ENCODE measurements around the gene SLAMF7.

The SLAMF7 gene

GRCh38 chr1:160743266-160743665, 4.2 kb downstream of the SLAMF7 start:
- no peak for TF ChIP-seq CTCF (conservative IDR thresholded peaks at IDR 0.05)
- no peak for TF ChIP-seq ZFX (IDR thresholded peaks at IDR 0.05)
- no peak overlapping the region for H3K27ac ChIP-seq

- no peak for TF ChIP-seq ZFX (IDR thresholded peaks at IDR 0.05)
- TF ChIP-seq CTCF (conservative IDR thresholded peaks at IDR 0.05), result no peak
- no peak overlapping the region for H3K27ac ChIP-seq
Measured at GRCh38 chr1:160744199-160744851, 5.3 kb downstream of the SLAMF7 start.

- H3K27ac ChIP-seq, result no peak overlapping the region
- TF ChIP-seq CTCF (conservative IDR thresholded peaks at IDR 0.05) (no peak), ZFX (IDR thresholded peaks at IDR 0.05) (no peak)
Measured at GRCh38 chr1:160744852-160745520, 5.9 kb downstream of the SLAMF7 start.

- no peak overlapping the region for H3K27ac ChIP-seq
- no peak for TF ChIP-seq CTCF (conservative IDR thresholded peaks at IDR 0.05)
- TF ChIP-seq ZFX (IDR thresholded peaks at IDR 0.05), result no peak
Measured at GRCh38 chr1:160745551-160745950, 6.5 kb downstream of the SLAMF7 start.

GRCh38 chr1:160746836-160747500, 7.9 kb downstream of the SLAMF7 start:
- TF ChIP-seq ZFX (IDR thresholded peaks at IDR 0.05), result no peak
- H3K27ac ChIP-seq, result no peak overlapping the region

GRCh38 chr1:160747717-160748116, 8.7 kb downstream of the SLAMF7 start:
- H3K27ac ChIP-seq, result no peak overlapping the region
- TF ChIP-seq ZFX (IDR thresholded peaks at IDR 0.05) (no peak), CTCF (conservative IDR thresholded peaks at IDR 0.05) (no peak)

GRCh38 chr1:160748181-160748877, 9.3 kb downstream of the SLAMF7 start:
- TF ChIP-seq ZFX (IDR thresholded peaks at IDR 0.05) (no peak), CTCF (conservative IDR thresholded peaks at IDR 0.05) (peak; percentile 45)
- H3K27ac ChIP-seq, result no peak overlapping the region

Data from C4-2B (cell line).